GM12892 (cell line): ENCODE results near the gene DTX1.

Experiments
- POLR2A ChIP-seq: IDR thresholded peaks from 2 replicates; pipeline ENCODE4 v1.6.1; 2011; ENCODE audit warnings: low read depth, low read length, control low read depth
- TAF1 ChIP-seq: IDR thresholded peaks from 2 replicates; pipeline ENCODE4 v1.6.1; 2011; ENCODE audit warnings: low read depth, mild to moderate bottlenecking, control low read depth, low read length, borderline replicate concordance

- no peak for TF ChIP-seq POLR2A
- TF ChIP-seq TAF1, result no peak
Measured at GRCh38 chr12:113089839-113090238, 33.3 kb downstream of the DTX1 start.
